DOHH2 (cell line): Measurements from ENCODE around the gene PSMB2.

Source experiments
- EZH2phosphoT487 ChIP-seq: fragments of 200-600 bp; sonication (generic); IDR thresholded peaks from 2 replicates; pipeline ENCODE4 v1.6.1; 2017; ENCODE audit warnings: borderline replicate concordance, mild to moderate bottlenecking, antibody characterized with exemption, low read length, moderate library complexity, mixed read lengths
- TF ChIP-seq, protein P1 (sequence below): fragments of 200-600 bp; sonication (generic); IDR thresholded peaks from one replicate; pipeline ENCODE4 v1.5.1; 2014; ENCODE audit warnings: antibody characterized with exemption, mild to moderate bottlenecking, low read depth, low read length; ENCODE audit not compliant: poor library complexity, severe bottlenecking

DNA sequence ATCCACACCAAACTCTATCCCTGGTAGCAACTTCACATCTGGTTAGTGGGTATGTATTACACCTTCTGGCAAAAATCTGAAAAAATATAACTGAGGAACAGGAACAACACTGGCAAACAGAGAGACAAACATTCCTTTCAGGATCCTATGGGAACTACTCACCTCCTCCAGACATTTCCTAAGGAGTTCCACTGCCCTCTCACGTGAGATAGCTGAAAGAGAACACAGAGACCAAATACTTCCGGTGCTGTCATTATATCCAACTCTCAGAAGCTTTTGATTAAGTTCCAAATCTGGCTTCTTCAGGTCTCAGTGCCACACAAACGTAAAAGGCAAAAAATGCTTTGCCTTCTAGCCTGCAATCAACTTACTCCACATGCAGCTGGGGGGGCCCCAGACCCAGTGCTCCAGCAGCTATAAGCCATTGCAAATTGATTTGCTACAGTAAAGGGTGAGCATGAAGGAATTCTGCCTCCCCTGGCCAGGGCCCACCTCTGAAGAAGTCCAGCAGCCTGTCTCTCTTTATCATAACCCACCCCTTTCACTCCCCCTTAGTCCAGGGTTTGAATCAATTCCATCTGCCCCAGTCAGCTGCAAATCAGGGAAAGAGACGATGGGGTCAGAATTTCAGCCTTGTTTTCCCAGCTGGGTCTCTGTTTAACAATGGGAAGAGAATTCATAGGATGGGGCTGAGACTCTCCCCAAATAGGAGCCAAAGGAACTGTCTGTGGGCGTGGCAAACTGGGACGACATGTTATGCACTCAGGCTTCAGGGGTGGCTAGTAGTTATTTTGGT, 36.1 kb downstream of the PSMB2 start:
- TF ChIP-seq, protein P1, sequence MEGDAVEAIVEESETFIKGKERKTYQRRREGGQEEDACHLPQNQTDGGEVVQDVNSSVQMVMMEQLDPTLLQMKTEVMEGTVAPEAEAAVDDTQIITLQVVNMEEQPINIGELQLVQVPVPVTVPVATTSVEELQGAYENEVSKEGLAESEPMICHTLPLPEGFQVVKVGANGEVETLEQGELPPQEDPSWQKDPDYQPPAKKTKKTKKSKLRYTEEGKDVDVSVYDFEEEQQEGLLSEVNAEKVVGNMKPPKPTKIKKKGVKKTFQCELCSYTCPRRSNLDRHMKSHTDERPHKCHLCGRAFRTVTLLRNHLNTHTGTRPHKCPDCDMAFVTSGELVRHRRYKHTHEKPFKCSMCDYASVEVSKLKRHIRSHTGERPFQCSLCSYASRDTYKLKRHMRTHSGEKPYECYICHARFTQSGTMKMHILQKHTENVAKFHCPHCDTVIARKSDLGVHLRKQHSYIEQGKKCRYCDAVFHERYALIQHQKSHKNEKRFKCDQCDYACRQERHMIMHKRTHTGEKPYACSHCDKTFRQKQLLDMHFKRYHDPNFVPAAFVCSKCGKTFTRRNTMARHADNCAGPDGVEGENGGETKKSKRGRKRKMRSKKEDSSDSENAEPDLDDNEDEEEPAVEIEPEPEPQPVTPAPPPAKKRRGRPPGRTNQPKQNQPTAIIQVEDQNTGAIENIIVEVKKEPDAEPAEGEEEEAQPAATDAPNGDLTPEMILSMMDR, result no peak
- TF ChIP-seq EZH2phosphoT487, result no peak
